NCI-H2107 treated with DMSO at 0.1 percent for 48 hours (cell line): ENCODE measurements around the gene IZUMO3.
"Not testable (repeated sequence)": the region's sequence is repeated elsewhere in the genome, so short reads cannot be mapped to it uniquely, and the experiment has no call there.

Experiments used
- DNase-seq: peaks from one replicate; lab custom pipeline; 2025; ENCODE audit not compliant: unreplicated experiment; lab: John Stamatoyannopoulos, UW

The IZUMO3 gene

GRCh38 chr9:24545847-24546522 is at the start of gene IZUMO3:
TSS of gene IZUMO3 (minus strand) at chr9:24545897. CDS start at chr9:24545649, 248 bp downstream.
- DNase-seq, result no peak

GRCh38 chr9:24594234-24594850 is 48.6 kb upstream of the IZUMO3 start:
- no peak for DNase-seq

GRCh38 chr9:24590432-24590831 is 44.7 kb upstream of the IZUMO3 start:
- DNase-seq, result no peak

GRCh38 chr9:24587883-24588282 is 42.2 kb upstream of the IZUMO3 start:
- no peak for DNase-seq

GRCh38 chr9:24582146-24583126 is 36.7 kb upstream of the IZUMO3 start:
- no peak for DNase-seq

GRCh38 chr9:24580005-24580404 is 34.3 kb upstream of the IZUMO3 start:
- not testable (repeated sequence) for DNase-seq

GRCh38 chr9:24572406-24572805 is 26.7 kb upstream of the IZUMO3 start:
- no peak for DNase-seq

GRCh38 chr9:24561957-24562356 is 16.3 kb upstream of the IZUMO3 start:
- no peak for DNase-seq

GRCh38 chr9:24553183-24553552 is 7.5 kb upstream of the IZUMO3 start:
- no peak for DNase-seq

- no peak for DNase-seq
Measured at GRCh38 chr9:24552526-24553182, 7.0 kb upstream of the IZUMO3 start.

GRCh38 chr9:24545285-24545684 is 412 bp downstream of the IZUMO3 start:
- no peak for DNase-seq

- no peak for DNase-seq
Measured at GRCh38 chr9:24518545-24518944, 27.2 kb downstream of the IZUMO3 start.

- no peak for DNase-seq
Measured at GRCh38 chr9:24516463-24516862, 29.2 kb downstream of the IZUMO3 start.

GRCh38 chr9:24509850-24510249 is 35.8 kb downstream of the IZUMO3 start:
- DNase-seq, result no peak

- DNase-seq, result no peak
Measured at GRCh38 chr9:24504521-24504920, 41.2 kb downstream of the IZUMO3 start.

GRCh38 chr9:24502206-24502937 is 43.3 kb downstream of the IZUMO3 start:
- no peak for DNase-seq

GRCh38 chr9:24500761-24501160 is 44.9 kb downstream of the IZUMO3 start:
- DNase-seq, result no peak

- no peak for DNase-seq
Measured at GRCh38 chr9:24498632-24499031, 47.1 kb downstream of the IZUMO3 start.

- no peak for DNase-seq
Measured at GRCh38 chr9:24497671-24498070, 48.0 kb downstream of the IZUMO3 start.
